HepG2 (cell line): Measurements from ENCODE around the gene CXCL17. TPM values are rescaled to one million over a fixed set of nuclear protein-coding genes. Genes with fewer than 3 reads are reported as not detected.

ENCODE experiments used
- BORCS8-MEF2B ChIP-seq: sonication (generic); formaldehyde crosslinking; IDR thresholded peaks from 2 replicates; pipeline ENCODE4 v1.8.0; 2022; ENCODE audit warnings: mild to moderate bottlenecking, missing genetic modification reagents
- CBX5 ChIP-seq: sonication (generic); formaldehyde crosslinking; IDR thresholded peaks from 2 replicates; pipeline ENCODE4 v1.4.0; 2020; ENCODE audit warnings: missing genetic modification reagents, borderline replicate concordance
- FOXP1 ChIP-seq, 2 experiments: fragments of 450-650 bp in 1 of 2; IDR thresholded peaks; 2 replicates each; pipeline ENCODE4 v1.6.1; 2017 to 2018; ENCODE audit warnings: antibody characterized with exemption in 1 of 2
- GATAD2A ChIP-seq: IDR thresholded peaks from 2 replicates; pipeline ENCODE4 v1.6.1; 2016
- JUN ChIP-seq: sonication (generic); formaldehyde crosslinking; IDR thresholded peaks from 2 replicates; pipeline ENCODE4 v1.4.0; 2020; ENCODE audit warnings: mild to moderate bottlenecking, missing genetic modification reagents
- JUND ChIP-seq: sonication (generic); formaldehyde crosslinking; IDR thresholded peaks from 2 replicates; pipeline ENCODE4 v1.8.0; 2022; ENCODE audit warnings: mild to moderate bottlenecking, missing genetic modification reagents
- MBD4 ChIP-seq: IDR thresholded peaks from 2 replicates; pipeline ENCODE4 v1.6.1; 2012; ENCODE audit warnings: low read length, inconsistent platforms, borderline replicate concordance
- NR2F2 ChIP-seq: IDR thresholded peaks from 2 replicates; pipeline ENCODE4 v1.6.1; 2012; ENCODE audit warnings: low read depth, inconsistent platforms, borderline replicate concordance
- PCBP1 ChIP-seq: fragments of 200-400 bp; formaldehyde crosslinking; IDR thresholded peaks from 2 replicates; pipeline ENCODE4 v1.6.1; 2017; ENCODE audit warnings: mild to moderate bottlenecking, low read depth, low read length, borderline replicate concordance
- SAP130 ChIP-seq: IDR thresholded peaks from 2 replicates; pipeline ENCODE4 v1.6.1; 2016; ENCODE audit warnings: low read depth
- TBX2 ChIP-seq: sonication (generic); formaldehyde crosslinking; IDR thresholded peaks from 2 replicates; pipeline ENCODE4 v1.5.0; 2020; ENCODE audit warnings: missing genetic modification reagents, mild to moderate bottlenecking, borderline replicate concordance
- THYN1 ChIP-seq: sonication (generic); formaldehyde crosslinking; IDR thresholded peaks from 2 replicates; pipeline ENCODE4 v1.8.1; 2023; ENCODE audit warnings: low read depth, mild to moderate bottlenecking, moderate library complexity, missing genetic modification reagents, borderline replicate concordance
- ZIK1 ChIP-seq: sonication (generic); formaldehyde crosslinking; IDR thresholded peaks from 2 replicates; pipeline ENCODE4 v1.5.0; 2020; ENCODE audit warnings: mild to moderate bottlenecking, low read depth, missing genetic modification reagents, borderline replicate concordance
- ZMYM2 ChIP-seq: sonication (generic); formaldehyde crosslinking; IDR thresholded peaks from 2 replicates; pipeline ENCODE4 v1.8.0; 2022; ENCODE audit warnings: mild to moderate bottlenecking, missing genetic modification reagents
- ZNF713 ChIP-seq: sonication (generic); formaldehyde crosslinking; IDR thresholded peaks from 2 replicates; pipeline ENCODE4 v1.4.0; 2020; ENCODE audit warnings: mild to moderate bottlenecking, missing genetic modification reagents
- ZNF788 ChIP-seq: sonication (generic); formaldehyde crosslinking; IDR thresholded peaks from 2 replicates; pipeline ENCODE4 v1.5.0; 2020; ENCODE audit warnings: mild to moderate bottlenecking, missing genetic modification reagents, borderline replicate concordance
- polyA plus RNA-seq, 8 experiments: library from polyadenylated mRNA; depleted of rRNA in 3 of 8; stranded (reverse) in 7 of 8; unstranded in 1 of 8; fragments of >200 nt; fragmentation: Illumina TruSeq in 4 of 8; extraction: Trizol in 4 of 8; gene quantifications; 2 replicates each; pipeline versions ENCODE4 v1.2.1 to v1.2.3, GENCODE V29; 2011 to 2016; ENCODE audit warnings: low read depth in 4 of 8, missing spikeins in 1 of 8, mixed read lengths in 1 of 8; ENCODE audit not compliant: insufficient read depth in 1 of 8
- total RNA-seq, 5 experiments: library from RNA; depleted of rRNA; stranded (reverse); fragments of >200 nt; fragmentation: Illumina TruSeq; extraction: Trizol; gene quantifications; 2 replicates each; pipeline ENCODE4 v1.2.3, GENCODE V29; 2016; ENCODE audit warnings: low read depth in 1 of 5
- TF ChIP-seq, protein P1 (sequence below): sonication (generic); formaldehyde crosslinking; IDR thresholded peaks from 2 replicates; pipeline ENCODE4 v1.9.0; 2022; ENCODE audit warnings: low read depth, missing genetic modification reagents
- TF ChIP-seq, protein P2 (sequence below): sonication (generic); formaldehyde crosslinking; IDR thresholded peaks from 2 replicates; pipeline ENCODE4 v1.4.0; 2020; ENCODE audit warnings: missing genetic modification reagents
- TF ChIP-seq, protein P3 (sequence below): sonication (generic); formaldehyde crosslinking; IDR thresholded peaks from 2 replicates; pipeline ENCODE4 v1.4.0; 2020; ENCODE audit warnings: missing genetic modification reagents, low read depth, mild to moderate bottlenecking, borderline replicate concordance
- TF ChIP-seq, protein P4 (sequence below): sonication (generic); formaldehyde crosslinking; IDR thresholded peaks from 2 replicates; pipeline ENCODE4 v1.4.0; 2020; ENCODE audit warnings: mild to moderate bottlenecking, low read depth, missing genetic modification reagents
- TF ChIP-seq, protein P5 (sequence below): sonication (generic); formaldehyde crosslinking; IDR thresholded peaks from 2 replicates; pipeline ENCODE4 v1.4.0; 2020; ENCODE audit warnings: missing genetic modification reagents

The CXCL17 gene
- total and polyA plus RNA-seq, 2 of the 13 experiments (the other 11 are each of a cell fraction or from before 2014, with no cell fraction given) = 0.12 TPM; not detected in 1

DNA sequence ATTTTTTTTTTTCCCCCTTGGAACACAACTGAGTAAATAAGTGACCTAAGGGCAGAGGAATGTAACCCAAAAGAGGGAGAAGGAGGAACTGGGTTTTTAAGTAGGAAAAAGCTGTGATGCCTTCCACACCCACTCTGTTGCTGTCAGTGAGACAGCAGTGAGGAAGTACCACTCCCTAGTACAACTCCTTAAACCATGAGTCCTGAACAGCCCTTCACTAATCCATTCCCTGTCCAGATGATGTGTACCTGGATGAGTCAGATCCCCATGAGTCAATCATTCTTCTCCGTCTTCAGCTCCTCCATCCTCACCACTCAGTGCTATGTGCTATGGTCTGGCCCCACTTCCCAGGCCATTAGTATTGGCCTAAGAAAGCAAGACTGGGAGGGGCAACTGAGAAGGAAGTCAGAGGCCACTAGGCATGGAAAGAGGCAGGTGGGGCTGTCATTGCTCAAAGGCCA lies 12.9 kb upstream of the CXCL17 start (continued):
- TF ChIP-seq TBX2 (CRISPR knock-in tag) (no peak), JUND (CRISPR knock-in tag) (0 out of 2 replicates have a peak, but pooled peaks have one; percentile 19), JUN (CRISPR knock-in tag) (0 out of 2 replicates have a peak, but pooled peaks have one; percentile 38), THYN1 (CRISPR knock-in tag) (no peak), GATAD2A (CRISPR knock-in tag) (no peak), PCBP1 (no peak), FOXP1 (IDR thresholded peaks at IDR 0.05) (no peak), FOXP1 (CRISPR knock-in tag; IDR thresholded peaks at IDR 0.05) (no peak), BORCS8-MEF2B (CRISPR knock-in tag) (no peak), SAP130 (CRISPR knock-in tag) (0 out of 2 replicates have a peak, but pooled peaks have one; percentile 25), ZMYM2 (CRISPR knock-in tag) (no peak), ZNF713 (CRISPR knock-in tag) (no peak), CBX5 (CRISPR knock-in tag) (no peak), ZNF788 (CRISPR knock-in tag) (no peak), MBD4 (no peak), ZIK1 (no peak), NR2F2 (no peak)
- TF ChIP-seq, protein P1, sequence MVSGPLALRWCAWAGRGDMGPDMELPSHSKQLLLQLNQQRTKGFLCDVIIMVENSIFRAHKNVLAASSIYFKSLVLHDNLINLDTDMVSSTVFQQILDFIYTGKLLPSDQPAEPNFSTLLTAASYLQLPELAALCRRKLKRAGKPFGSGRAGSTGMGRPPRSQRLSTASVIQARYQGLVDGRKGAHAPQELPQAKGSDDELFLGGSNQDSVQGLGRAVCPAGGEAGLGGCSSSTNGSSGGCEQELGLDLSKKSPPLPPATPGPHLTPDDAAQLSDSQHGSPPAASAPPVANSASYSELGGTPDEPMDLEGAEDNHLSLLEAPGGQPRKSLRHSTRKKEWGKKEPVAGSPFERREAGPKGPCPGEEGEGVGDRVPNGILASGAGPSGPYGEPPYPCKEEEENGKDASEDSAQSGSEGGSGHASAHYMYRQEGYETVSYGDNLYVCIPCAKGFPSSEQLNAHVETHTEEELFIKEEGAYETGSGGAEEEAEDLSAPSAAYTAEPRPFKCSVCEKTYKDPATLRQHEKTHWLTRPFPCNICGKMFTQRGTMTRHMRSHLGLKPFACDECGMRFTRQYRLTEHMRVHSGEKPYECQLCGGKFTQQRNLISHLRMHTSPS (CRISPR knock-in tag) = no peak
- TF ChIP-seq, protein P2, sequence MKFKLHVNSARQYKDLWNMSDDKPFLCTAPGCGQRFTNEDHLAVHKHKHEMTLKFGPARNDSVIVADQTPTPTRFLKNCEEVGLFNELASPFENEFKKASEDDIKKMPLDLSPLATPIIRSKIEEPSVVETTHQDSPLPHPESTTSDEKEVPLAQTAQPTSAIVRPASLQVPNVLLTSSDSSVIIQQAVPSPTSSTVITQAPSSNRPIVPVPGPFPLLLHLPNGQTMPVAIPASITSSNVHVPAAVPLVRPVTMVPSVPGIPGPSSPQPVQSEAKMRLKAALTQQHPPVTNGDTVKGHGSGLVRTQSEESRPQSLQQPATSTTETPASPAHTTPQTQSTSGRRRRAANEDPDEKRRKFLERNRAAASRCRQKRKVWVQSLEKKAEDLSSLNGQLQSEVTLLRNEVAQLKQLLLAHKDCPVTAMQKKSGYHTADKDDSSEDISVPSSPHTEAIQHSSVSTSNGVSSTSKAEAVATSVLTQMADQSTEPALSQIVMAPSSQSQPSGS (CRISPR knock-in tag) = peak; percentile 38; the same call in 1 of the 2 replicates
- TF ChIP-seq, protein P3, sequence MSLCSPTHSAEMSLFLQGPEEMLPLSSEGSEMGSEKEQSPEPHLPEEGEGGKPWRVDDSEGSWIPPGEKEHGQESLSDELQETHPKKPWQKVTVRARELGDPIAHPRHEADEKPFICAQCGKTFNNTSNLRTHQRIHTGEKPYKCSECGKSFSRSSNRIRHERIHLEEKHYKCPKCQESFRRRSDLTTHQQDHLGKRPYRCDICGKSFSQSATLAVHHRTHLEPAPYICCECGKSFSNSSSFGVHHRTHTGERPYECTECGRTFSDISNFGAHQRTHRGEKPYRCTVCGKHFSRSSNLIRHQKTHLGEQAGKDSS = no peak
- TF ChIP-seq, protein P4, sequence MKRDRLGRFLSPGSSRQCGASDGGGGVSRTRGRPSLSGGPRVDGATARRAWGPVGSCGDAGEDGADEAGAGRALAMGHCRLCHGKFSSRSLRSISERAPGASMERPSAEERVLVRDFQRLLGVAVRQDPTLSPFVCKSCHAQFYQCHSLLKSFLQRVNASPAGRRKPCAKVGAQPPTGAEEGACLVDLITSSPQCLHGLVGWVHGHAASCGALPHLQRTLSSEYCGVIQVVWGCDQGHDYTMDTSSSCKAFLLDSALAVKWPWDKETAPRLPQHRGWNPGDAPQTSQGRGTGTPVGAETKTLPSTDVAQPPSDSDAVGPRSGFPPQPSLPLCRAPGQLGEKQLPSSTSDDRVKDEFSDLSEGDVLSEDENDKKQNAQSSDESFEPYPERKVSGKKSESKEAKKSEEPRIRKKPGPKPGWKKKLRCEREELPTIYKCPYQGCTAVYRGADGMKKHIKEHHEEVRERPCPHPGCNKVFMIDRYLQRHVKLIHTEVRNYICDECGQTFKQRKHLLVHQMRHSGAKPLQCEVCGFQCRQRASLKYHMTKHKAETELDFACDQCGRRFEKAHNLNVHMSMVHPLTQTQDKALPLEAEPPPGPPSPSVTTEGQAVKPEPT (CRISPR knock-in tag) = no peak
- TF ChIP-seq, protein P5, sequence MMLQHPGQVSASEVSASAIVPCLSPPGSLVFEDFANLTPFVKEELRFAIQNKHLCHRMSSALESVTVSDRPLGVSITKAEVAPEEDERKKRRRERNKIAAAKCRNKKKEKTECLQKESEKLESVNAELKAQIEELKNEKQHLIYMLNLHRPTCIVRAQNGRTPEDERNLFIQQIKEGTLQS (CRISPR knock-in tag) = 0 out of 2 replicates have a peak, but pooled peaks have one; percentile 27
